Ascending aorta (tissue), 2 donors: ENCODE data around the gene CTRL. TPM values are rescaled to one million over a fixed set of nuclear protein-coding genes. Genes with fewer than 3 reads are reported as not detected.
A peak's percentile ranks its signal among the peaks of the same experiment; 100 is the strongest.

Source experiments
- DNase-seq, 2 donors: peaks; one replicate each; pipeline ENCODE4 v3.0.0-alpha.2; 2019; ENCODE audit warnings: low spot score in 2 of 2
- H3K27ac ChIP-seq, 2 donors: fragments of 200-600 bp; sonication (generic); one replicate each; pipeline ENCODE4 v1.5.1; 2016 to 2017; ENCODE audit warnings: mild to moderate bottlenecking in 1 of 2
- H3K27me3 ChIP-seq: fragments of 200-600 bp; sonication (generic); one replicate; pipeline ENCODE4 v1.5.1; 2017
- H3K36me3 ChIP-seq, 2 donors: fragments of 200-600 bp; sonication (generic); one replicate each; pipeline ENCODE4 v1.5.1; 2016
- H3K4me1 ChIP-seq, 2 donors: fragments of 200-600 bp; sonication (generic); one replicate each; pipeline ENCODE4 v1.5.1; 2016 to 2017; ENCODE audit warnings: mild to moderate bottlenecking in 1 of 2
- H3K4me3 ChIP-seq, 2 donors: fragments of 200-600 bp; sonication (generic); one replicate each; pipeline ENCODE4 v1.5.1; 2016 to 2017; ENCODE audit warnings: mild to moderate bottlenecking in 1 of 2
- H3K9me3 ChIP-seq, 2 donors: fragments of 200-600 bp; sonication (generic); one replicate each; pipeline ENCODE4 v1.5.1; 2016
- CTCF ChIP-seq, 3 experiments: fragments of 200-600 bp in 2 of 3; fragments of 450-650 bp in 1 of 3; sonication (generic) in 2 of 3; IDR thresholded peaks; one replicate each; pipeline ENCODE4 v1.5.1; 2016 to 2019; ENCODE audit warnings: antibody characterized with exemption in 3 of 3, mild to moderate bottlenecking in 1 of 3, moderate library complexity in 1 of 3
- intact Hi-C: fragments of 100-400 bp; cut with DNase I; formaldehyde crosslinking; loops from one replicate; pipeline ENCODE4 v1.15.1; 2023
- total RNA-seq: library from RNA; depleted of rRNA; stranded (reverse); fragments of >200 nt; gene quantifications from one replicate; pipeline ENCODE4 v1.1.0, GENCODE V29; 2016

CTRL gene
- total RNA-seq, 1 donor from 2014 or later: 0.43 TPM

GRCh38 chr16:67897231-67897630, 34.4 kb downstream of the CTRL start:
- intact Hi-C loops: no loop called here
- Histone ChIP-seq H3K27ac (peak overlapping the region; percentile 66 to 78), H3K9me3 (no peaks in the 10 kb centered on the region), H3K4me1 (peaks cover 19 to 44% of the 10 kb centered on the region in 2 donors), H3K4me3 (no peak overlapping the region), H3K27me3 (no peaks in the 10 kb centered on the region), H3K36me3 (peaks cover 0 to 5% of the 10 kb centered on the region in 2 donors)
- DNase-seq: peak; percentile 24 to 91
- TF ChIP-seq CTCF (IDR thresholded peaks at IDR 0.05): no peak

- H3K4me3 ChIP-seq: peak overlapping the region; percentile 99 to 100
- intact Hi-C loops: loop anchor here (1.0 to 2.0 kb wide), 2 partner anchors 41 to 47 kb away; partner anchors contain the start of genes CENPT and NUTF2
- no peaks in the 10 kb centered on the region for H3K27me3 ChIP-seq
- DNase-seq: no peak
- H3K4me1 ChIP-seq: peaks cover 19 to 44% of the 10 kb centered on the region in 2 donors
- H3K9me3 ChIP-seq: no peaks in the 10 kb centered on the region
- H3K36me3 ChIP-seq: no peaks in the 10 kb centered on the region
- H3K27ac ChIP-seq: peak overlapping the region; percentile 96 to 99
- TF ChIP-seq CTCF (IDR thresholded peaks at IDR 0.05): no peak
Observed at GRCh38 chr16:67893743-67894399, 37.8 kb downstream of the CTRL start.

- Histone ChIP-seq H3K4me1 (peaks cover 19 to 43% of the 10 kb centered on the region in 2 donors), H3K4me3 (peak within 1 kb of the TSS; percentile 99 to 100), H3K27ac (peak within 1 kb of the TSS; percentile 96 to 99), H3K27me3 (no peaks in the 10 kb centered on the region), H3K9me3 (no peaks in the 10 kb centered on the region), H3K36me3 (no peaks in the 10 kb centered on the region)
- TF ChIP-seq CTCF (IDR thresholded peaks at IDR 0.05): no peak
- intact Hi-C loops: loop anchor here (1.0 to 2.0 kb wide), 2 partner anchors 42 to 46 kb away; partner anchors contain the start of genes CENPT and NUTF2
- DNase-seq: peak; percentile 82 to 98
Observed at GRCh38 chr16:67892899-67893742, 38.5 kb downstream of the CTRL start, which contains the start of gene PSKH1. Gene PSKH1 (plus strand): TSS chr16:67893254. CDS start chr16:67908750, 15,496 bp downstream.

- no peak for TF ChIP-seq CTCF (IDR thresholded peaks at IDR 0.05)
- Histone ChIP-seq H3K36me3 (no peaks in the 10 kb centered on the region), H3K27me3 (no peaks in the 10 kb centered on the region), H3K4me3 (peak overlapping the region; percentile 99 to 100), H3K9me3 (no peaks in the 10 kb centered on the region), H3K27ac (no peak overlapping the region), H3K4me1 (peaks cover 15 to 35% of the 10 kb centered on the region in 2 donors)
- no peak for DNase-seq
- intact Hi-C loops: loop anchor here (2.0 kb wide), 1 partner anchor 46 kb away; the partner anchor contains the start of genes CENPT and NUTF2
Observed at GRCh38 chr16:67892375-67892774, 39.3 kb downstream of the CTRL start.

- H3K27ac ChIP-seq: no peak overlapping the region
- DNase-seq: no peak
- no peaks in the 10 kb centered on the region for H3K9me3 ChIP-seq
- peaks cover 7 to 13% of the 10 kb centered on the region in 2 donors for H3K4me1 ChIP-seq
- intact Hi-C loops: no loop called here
- H3K27me3 ChIP-seq: no peaks in the 10 kb centered on the region
- no peak for TF ChIP-seq CTCF (IDR thresholded peaks at IDR 0.05)
- no peak overlapping the region for H3K4me3 ChIP-seq
- peaks cover 7 to 16% of the 10 kb centered on the region in 2 donors for H3K36me3 ChIP-seq
Observed at GRCh38 chr16:67888331-67888730, 43.3 kb downstream of the CTRL start.
